Naive thymus-derived CD4-positive, alpha-beta T cell (primary cell): ENCODE results near the gene DIS3L. TPM values are rescaled to one million over a fixed set of nuclear protein-coding genes. Genes with fewer than 3 reads are reported as not detected.
A peak's percentile ranks its signal among the peaks of the same experiment; 100 is the strongest.
"Not testable (repeated sequence)": the region's sequence is repeated elsewhere in the genome, so short reads cannot be mapped to it uniquely, and the experiment has no call there.

ENCODE experiments used
- ATAC-seq: fragments of 150-1000 bp; cut with Tn5 transposase; 2 replicates; pipeline ENCODE4 v1.10.0; 2021; ENCODE audit warnings: mild to moderate bottlenecking, moderate library complexity
- CTCF ChIA-PET: fragments of 350-600 bp; sonication (Branson Sonifier 250); formaldehyde crosslinking; loops from one replicate; lab custom pipeline; 2021; ENCODE audit warnings: antibody characterized with exemption; lab: Charles Lee
- POLR2A ChIA-PET: fragments of 350-600 bp; sonication (Branson Sonifier 250); formaldehyde crosslinking; loops from one replicate; lab custom pipeline; 2021; ENCODE audit warnings: antibody characterized with exemption, inconsistent platforms; lab: Charles Lee
- DNase-seq, 9 donors: peaks; one replicate each; pipeline versions ENCODE4 v3.0.0 to v3.0.0-alpha.2; 2020 to 2022; ENCODE audit warnings: mixed read lengths in 1 of 9
- H3K27ac ChIP-seq: one replicate; pipeline ENCODE4 v1.7.0; 2013; ENCODE audit warnings: mild to moderate bottlenecking, low read depth, low read length, moderate library complexity
- H3K27me3 ChIP-seq, 2 donors: one replicate each; pipeline ENCODE4 v1.7.0; 2013; ENCODE audit warnings: low read length in 2 of 2, mild to moderate bottlenecking in 2 of 2, moderate library complexity in 2 of 2; ENCODE audit not compliant: control insufficient read depth in 2 of 2, insufficient read depth in 2 of 2
- H3K36me3 ChIP-seq, 3 experiments: 1 replicate in 2 of 3; 2 replicates in 1 of 3; pipeline ENCODE4 v1.7.0; 2013; ENCODE audit warnings: low read length in 3 of 3, mild to moderate bottlenecking in 3 of 3, moderate library complexity in 1 of 3; ENCODE audit not compliant: insufficient read depth in 3 of 3, control insufficient read depth in 2 of 3
- H3K4me1 ChIP-seq, 2 donors: one replicate each; pipeline ENCODE4 v1.7.0; 2013; ENCODE audit warnings: low read length in 2 of 2, mild to moderate bottlenecking in 2 of 2, moderate library complexity in 1 of 2; ENCODE audit not compliant: control insufficient read depth in 2 of 2, insufficient read depth in 2 of 2
- H3K4me3 ChIP-seq: 2 replicates; pipeline ENCODE4 v1.7.0; 2013; ENCODE audit warnings: mild to moderate bottlenecking, low read length
- H3K9me3 ChIP-seq, 3 experiments: 1 replicate in 2 of 3; 2 replicates in 1 of 3; pipeline ENCODE4 v1.7.0; 2013; ENCODE audit warnings: low read length in 3 of 3; ENCODE audit not compliant: control insufficient read depth in 2 of 3
- H3K27ac Mint-ChIP-seq, 9 donors: one replicate each; pipeline ENCODE4 v1.8.0; 2020 to 2022; ENCODE audit warnings: mixed read lengths in 9 of 9, mild to moderate bottlenecking in 8 of 9, moderate library complexity in 5 of 9, inconsistent platforms in 2 of 9
- H3K27me3 Mint-ChIP-seq, 5 donors: one replicate each; pipeline ENCODE4 v1.8.0; 2021 to 2022; ENCODE audit warnings: mixed read lengths in 5 of 5, mild to moderate bottlenecking in 1 of 5
- H3K36me3 Mint-ChIP-seq, 5 donors: one replicate each; pipeline ENCODE4 v1.8.0; 2020 to 2022; ENCODE audit warnings: mixed read lengths in 5 of 5, mild to moderate bottlenecking in 3 of 5, inconsistent platforms in 1 of 5
- H3K4me1 Mint-ChIP-seq, 7 donors: one replicate each; pipeline ENCODE4 v1.8.0; 2020 to 2022; ENCODE audit warnings: mixed read lengths in 7 of 7, mild to moderate bottlenecking in 3 of 7, inconsistent platforms in 1 of 7
- H3K4me3 Mint-ChIP-seq, 10 donors: one replicate each; pipeline ENCODE4 v1.8.0; 2020 to 2022; ENCODE audit warnings: mild to moderate bottlenecking in 10 of 10, mixed read lengths in 10 of 10, moderate library complexity in 6 of 10, inconsistent platforms in 2 of 10
- H3K9me3 Mint-ChIP-seq, 11 donors: one replicate each; pipeline ENCODE4 v1.8.0; 2020 to 2022; ENCODE audit warnings: mixed read lengths in 11 of 11, mild to moderate bottlenecking in 4 of 11, inconsistent platforms in 1 of 11, moderate library complexity in 1 of 11
- intact Hi-C, 2 donors: fragments of 100-400 bp; cut with micrococcal nuclease; formaldehyde crosslinking; loops; one replicate each; pipeline ENCODE4 v1.15.1; 2023
- polyA plus RNA-seq, 2 donors: library from polyadenylated mRNA; unstranded; fragments of 300-500 nt; fragmentation: Illumina TruSeq; gene quantifications; one replicate each; pipeline ENCODE4 v1.2.3, GENCODE V29; 2021
- total RNA-seq, 6 experiments: library from RNA in 5 of 6; stranded (reverse) in 5 of 6; gene quantifications; 1 replicate in 5 of 6; 2 replicates in 1 of 6; pipeline ENCODE4 v1.2.3 and lab custom pipeline; 2021 to 2026

The DIS3L gene
- total and polyA plus RNA-seq, 7 experiments from 2014 or later, result 25.3 to 48.8 (median 38.1) TPM

- peaks cover 7 to 9% (median 8%) of the 10 kb centered on the region in 7 donors for H3K4me1 Mint-ChIP-seq
- H3K4me1 ChIP-seq, result peaks cover 6% of the 10 kb centered on the region in 2 donors
- no peak overlapping the region for H3K27ac Mint-ChIP-seq
- no peaks in the 10 kb centered on the region for H3K27me3 ChIP-seq
- H3K36me3 ChIP-seq, result no peaks in the 10 kb centered on the region
- ChIA-PET POLR2A (interaction anchor here (0.7 kb wide), 1 partner anchor 10 kb away, joined by 3 read pairs; no protein-coding TSS in a partner anchor), CTCF (no interaction called here)
- no peak overlapping the region for H3K4me3 ChIP-seq
- no peak overlapping the region for H3K4me3 Mint-ChIP-seq
- no peaks in the 10 kb centered on the region for H3K9me3 Mint-ChIP-seq
- intact Hi-C loops, result no loop called here
- H3K27me3 Mint-ChIP-seq, result no peaks in the 10 kb centered on the region
- H3K9me3 ChIP-seq, result no peaks in the 10 kb centered on the region
- DNase-seq (no peak), ATAC-seq (no peak)
- H3K36me3 Mint-ChIP-seq, result no peaks in the 10 kb centered on the region
- H3K27ac ChIP-seq, result no peak overlapping the region
Measured at GRCh38 chr15:66364944-66365528, 71.7 kb downstream of the DIS3L start.

GRCh38 chr15:66369773-66370651 is 76.6 kb downstream of the DIS3L start:
- Mint-ChIP-seq H3K36me3 (peaks cover 0 to 3% (median 0%) of the 10 kb centered on the region in 5 donors), H3K9me3 (peaks cover 0 to 7% (median 3%) of the 10 kb centered on the region in 11 donors), H3K27me3 (no peaks in the 10 kb centered on the region), H3K4me3 (peak overlapping the region; percentile 3 to 87 (median 80)), H3K4me1 (peaks cover 10 to 22% (median 15%) of the 10 kb centered on the region in 7 donors), H3K27ac (peak overlapping the region; percentile 53 to 93 (median 84))
- ChIA-PET POLR2A (no interaction called here), CTCF (interaction anchor here (1.3 kb wide), 1 partner anchor 43 kb away, joined by 3 read pairs; no protein-coding TSS in a partner anchor)
- H3K9me3 ChIP-seq, result peaks cover 0 to 3% (median 0%) of the 10 kb centered on the region in 3 experiments
- peaks cover 7 to 11% of the 10 kb centered on the region in 2 donors for H3K4me1 ChIP-seq
- H3K36me3 ChIP-seq, result no peaks in the 10 kb centered on the region
- ATAC-seq, result peak; percentile 50
- H3K27me3 ChIP-seq, result no peaks in the 10 kb centered on the region
- peak in 1 of 9 donors; percentile 29 for DNase-seq
- intact Hi-C loops, result loop anchor here in 1 of 2 donors (1.0 to 2.0 kb wide), 2 partner anchors 13 to 16 kb away; partner anchors contain the start of genes MAP2K1 and TIPIN
- peak overlapping the region; percentile 52 for H3K27ac ChIP-seq
- peak overlapping the region; percentile 48 for H3K4me3 ChIP-seq

- ATAC-seq (no peak), DNase-seq (no peak)
- ChIA-PET POLR2A (no interaction called here), CTCF (no interaction called here)
- no peak overlapping the region for H3K4me3 ChIP-seq
- no peaks in the 10 kb centered on the region for H3K27me3 ChIP-seq
- peaks cover 0 to 9% (median 3%) of the 10 kb centered on the region in 11 donors for H3K9me3 Mint-ChIP-seq
- peaks cover 7 to 11% of the 10 kb centered on the region in 2 donors for H3K4me1 ChIP-seq
- no peak overlapping the region for H3K4me3 Mint-ChIP-seq
- H3K4me1 Mint-ChIP-seq, result peaks cover 10 to 22% (median 15%) of the 10 kb centered on the region in 7 donors
- no peak overlapping the region for H3K27ac ChIP-seq
- H3K9me3 ChIP-seq, result peaks cover 0 to 3% (median 0%) of the 10 kb centered on the region in 3 experiments
- H3K36me3 Mint-ChIP-seq, result peaks cover 0 to 6% (median 0%) of the 10 kb centered on the region in 5 donors
- H3K27ac Mint-ChIP-seq, result no peak overlapping the region
- H3K27me3 Mint-ChIP-seq, result no peaks in the 10 kb centered on the region
- no peaks in the 10 kb centered on the region for H3K36me3 ChIP-seq
- intact Hi-C loops, result no loop called here
Measured at GRCh38 chr15:66374179-66374578, 80.8 kb downstream of the DIS3L start.

- no peak overlapping the region for H3K4me3 ChIP-seq
- Mint-ChIP-seq H3K27ac (no peak overlapping the region), H3K4me1 (peaks cover 0 to 5% (median 0%) of the 10 kb centered on the region in 7 donors), H3K4me3 (no peak overlapping the region), H3K27me3 (no peaks in the 10 kb centered on the region), H3K36me3 (peaks cover 0 to 6% (median 0%) of the 10 kb centered on the region in 5 donors), H3K9me3 (peaks cover 0 to 9% (median 3%) of the 10 kb centered on the region in 11 donors)
- peaks cover 0 to 3% (median 0%) of the 10 kb centered on the region in 3 experiments for H3K9me3 ChIP-seq
- POLR2A ChIA-PET, result interaction anchor here (0.6 to 1.3 kb wide), 2 partner anchors 125 to 274 kb away, joined by 3 to 4 read pairs; no protein-coding TSS in a partner anchor
- intact Hi-C loops, result no loop called here
- H3K4me1 ChIP-seq, result no peaks in the 10 kb centered on the region
- no peaks in the 10 kb centered on the region for H3K27me3 ChIP-seq
- no peaks in the 10 kb centered on the region for H3K36me3 ChIP-seq
- DNase-seq (no peak), ATAC-seq (no peak)
- CTCF ChIA-PET, result no interaction called here
- H3K27ac ChIP-seq, result no peak overlapping the region
Measured at GRCh38 chr15:66378814-66379430, 85.6 kb downstream of the DIS3L start.

GRCh38 chr15:66381376-66381775 is 88.0 kb downstream of the DIS3L start:
- H3K27me3 ChIP-seq, H3K27ac Mint-ChIP-seq, ATAC-seq, H3K27me3 Mint-ChIP-seq, H3K27ac ChIP-seq, H3K9me3 Mint-ChIP-seq, H3K36me3 Mint-ChIP-seq, H3K36me3 ChIP-seq, H3K4me3 ChIP-seq, H3K9me3 ChIP-seq, H3K4me3 Mint-ChIP-seq, intact Hi-C loops, CTCF ChIA-PET, DNase-seq: not testable (repeated sequence)
- H3K4me1 Mint-ChIP-seq, result peaks cover 7 to 20% (median 15%) of the 10 kb centered on the region in 7 donors
- POLR2A ChIA-PET, result interaction anchor here (0.9 kb wide), 1 partner anchor 120 kb away, joined by 3 read pairs; no protein-coding TSS in a partner anchor
- peaks cover 0 to 10% of the 10 kb centered on the region in 2 donors for H3K4me1 ChIP-seq
